Stimulated activated CD8-positive, alpha-beta memory T cell treated with anti-CD3 and anti-CD28 coated beads, Interleukin-2, amount 100 ng/mL, for 48 hours (primary cell): ENCODE results near the gene CRB2.
"Not testable (repeated sequence)": the region's sequence is repeated elsewhere in the genome, so short reads cannot be mapped to it uniquely, and the experiment has no call there.

Experiments
- DNase-seq, 2 donors: peaks; one replicate each; pipeline ENCODE4 v3.0.0-alpha.2; 2020; ENCODE audit warnings: low read depth in 2 of 2

Gene CRB2

GRCh38 chr9:123380852-123381705 lies 25.1 kb downstream of the CRB2 start:
- no peak for DNase-seq

DNA sequence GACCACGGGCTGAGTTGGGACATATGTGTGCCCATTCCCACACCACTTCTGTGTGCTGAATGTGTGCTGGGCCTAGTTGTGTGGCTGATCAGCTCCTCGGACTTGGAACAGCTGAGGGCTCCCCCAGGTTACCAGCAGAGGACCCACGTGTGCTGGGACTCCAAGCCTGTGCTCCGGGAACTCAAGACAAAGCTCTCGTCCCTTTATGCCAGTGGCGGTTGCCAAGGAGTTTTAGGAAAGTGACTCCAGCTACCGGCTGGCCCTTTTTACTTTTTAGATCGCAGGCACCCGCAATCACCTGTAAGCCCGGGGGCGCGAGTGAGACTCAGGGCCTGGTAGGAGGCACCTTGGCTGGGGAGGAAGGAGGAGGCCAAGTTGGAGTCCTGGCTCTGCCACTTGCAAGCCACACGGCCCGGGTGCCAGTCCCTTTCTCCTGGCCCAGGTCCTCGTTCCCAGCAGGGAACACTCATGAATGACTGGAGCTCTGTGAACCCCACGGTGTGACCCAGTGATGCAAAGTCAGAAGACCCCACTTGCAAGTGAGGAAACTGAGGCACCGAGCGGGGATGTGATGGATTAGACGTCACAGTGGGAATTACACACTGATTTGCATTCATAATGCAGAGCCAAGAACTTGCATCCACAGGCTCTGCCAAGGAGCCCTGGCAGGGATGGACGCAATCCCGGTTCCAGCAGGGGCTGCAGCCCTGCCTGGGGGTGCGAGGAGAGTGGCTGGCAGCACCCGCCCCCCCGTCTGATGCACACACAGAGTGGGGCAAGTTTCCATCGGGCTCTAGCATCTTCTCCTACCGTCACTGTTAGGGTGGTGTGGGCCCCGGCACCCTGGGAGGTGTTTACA lies 26.9 kb downstream of the CRB2 start:
- DNase-seq = no peak

DNA sequence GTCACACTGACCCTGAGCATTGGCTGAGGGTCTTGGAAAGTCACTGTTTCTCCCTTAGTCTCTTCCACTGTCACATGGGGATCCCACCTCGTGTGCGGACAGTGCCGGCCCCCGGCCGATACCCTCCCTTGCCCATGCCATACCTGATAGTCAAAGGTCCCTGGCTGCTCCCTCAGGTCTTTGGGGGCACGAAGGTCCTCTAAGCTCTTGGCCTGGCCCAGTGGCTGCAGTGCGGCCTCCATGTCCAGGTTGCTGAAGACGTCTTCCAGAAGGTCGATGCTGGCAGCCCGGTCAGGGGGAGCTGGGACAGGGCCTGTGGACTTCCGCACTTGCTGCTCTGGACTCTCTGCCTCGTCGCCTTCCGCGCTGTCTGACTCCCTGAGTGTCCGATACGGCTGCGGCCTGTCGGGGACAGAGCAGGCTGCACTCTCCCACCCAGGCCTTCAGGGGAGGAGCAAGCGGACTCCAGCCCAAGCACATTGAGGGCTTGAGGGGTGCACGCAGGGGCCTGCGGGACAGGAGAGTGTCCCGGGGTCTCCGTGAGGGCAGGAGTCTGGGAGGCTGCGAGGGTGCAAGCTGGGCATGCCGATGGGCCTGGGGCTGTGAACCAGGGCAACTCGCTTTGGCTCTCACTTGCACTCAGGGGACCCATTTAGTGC lies 27.6 kb downstream of the CRB2 start:
- DNase-seq = no peak

- DNase-seq = no peak
Observed at GRCh38 chr9:123387686-123388085, 31.7 kb downstream of the CRB2 start.

DNA sequence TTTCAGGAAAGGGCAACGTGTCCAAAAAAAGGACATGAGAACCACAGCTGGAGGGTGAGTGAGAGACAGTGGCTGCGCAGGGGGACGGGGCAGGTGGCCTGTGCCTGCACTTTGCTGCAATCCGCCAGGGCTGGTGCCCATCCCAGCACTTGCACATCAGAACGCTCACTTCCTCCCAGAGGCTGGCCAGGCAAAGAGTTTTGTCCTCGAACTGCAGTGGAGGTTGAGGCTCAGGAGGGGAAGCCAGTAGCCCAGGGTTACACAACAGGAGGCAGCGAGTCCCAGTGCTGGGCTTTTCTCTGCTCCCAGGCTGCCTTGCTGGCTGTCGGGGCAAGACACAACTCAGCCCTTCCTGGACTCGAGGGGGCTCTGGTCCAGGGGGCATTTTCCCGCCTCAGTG lies 33.1 kb downstream of the CRB2 start:
- no peak for DNase-seq

GRCh38 chr9:123389698-123390097 lies 33.7 kb downstream of the CRB2 start:
- DNase-seq = no peak

DNA sequence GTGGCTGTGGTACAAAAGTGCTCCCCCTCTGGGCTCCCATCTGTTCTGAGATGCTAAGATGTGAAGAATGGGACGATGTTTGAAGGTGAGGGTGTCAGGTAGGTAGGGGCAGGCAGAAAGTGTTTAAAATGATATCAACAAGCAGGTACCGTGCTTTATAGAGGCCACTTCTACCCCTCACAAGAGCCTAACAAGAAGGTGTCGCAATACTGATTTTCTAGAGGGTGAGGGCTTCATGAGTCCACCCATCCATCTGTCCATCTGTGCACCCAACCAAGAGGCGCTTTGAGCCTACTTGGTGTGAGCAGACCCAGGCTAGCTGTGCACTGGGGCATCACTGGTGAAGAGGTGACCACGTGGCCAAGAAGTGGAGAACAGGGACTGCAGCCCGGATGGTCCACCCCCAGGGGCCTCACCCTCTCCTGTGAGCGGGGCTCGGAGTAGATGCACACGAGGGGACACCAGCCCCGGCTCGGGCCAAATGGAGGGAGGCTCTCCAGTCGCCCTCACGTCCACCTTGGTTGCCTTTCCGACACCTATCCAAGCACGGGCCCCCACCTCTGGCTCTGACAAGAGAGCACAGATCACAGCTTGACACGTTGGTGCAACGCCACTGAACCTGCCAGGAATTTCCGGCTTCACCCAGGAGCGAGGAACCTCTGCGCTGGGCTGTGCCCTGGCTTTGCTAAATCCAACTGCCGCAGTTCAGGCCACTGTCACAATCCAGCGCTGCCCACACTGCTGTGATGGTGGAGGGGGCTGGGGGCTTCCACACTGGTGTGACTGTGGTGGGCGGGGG lies 34.5 kb downstream of the CRB2 start:
- DNase-seq = no peak

DNA sequence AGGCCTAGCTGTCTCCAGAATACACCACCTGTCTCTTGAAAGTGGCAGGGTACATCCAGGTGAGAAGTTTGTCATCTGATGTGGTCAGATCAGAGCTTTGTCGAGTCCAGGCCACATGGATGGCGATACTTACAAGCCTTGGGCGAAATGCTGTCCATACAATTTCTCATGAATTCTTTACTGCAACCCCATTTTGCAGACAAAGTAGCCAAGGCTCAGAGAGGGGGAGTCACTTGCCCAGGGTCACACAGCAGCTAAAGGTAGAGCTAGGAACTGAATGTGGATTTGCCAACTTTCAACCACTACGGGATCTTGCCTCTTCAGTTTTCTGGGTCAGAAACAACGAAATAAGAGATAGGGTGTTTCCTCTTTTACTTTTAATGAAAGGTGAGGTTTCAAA lies 35.2 kb downstream of the CRB2 start:
- DNase-seq = no peak

DNA sequence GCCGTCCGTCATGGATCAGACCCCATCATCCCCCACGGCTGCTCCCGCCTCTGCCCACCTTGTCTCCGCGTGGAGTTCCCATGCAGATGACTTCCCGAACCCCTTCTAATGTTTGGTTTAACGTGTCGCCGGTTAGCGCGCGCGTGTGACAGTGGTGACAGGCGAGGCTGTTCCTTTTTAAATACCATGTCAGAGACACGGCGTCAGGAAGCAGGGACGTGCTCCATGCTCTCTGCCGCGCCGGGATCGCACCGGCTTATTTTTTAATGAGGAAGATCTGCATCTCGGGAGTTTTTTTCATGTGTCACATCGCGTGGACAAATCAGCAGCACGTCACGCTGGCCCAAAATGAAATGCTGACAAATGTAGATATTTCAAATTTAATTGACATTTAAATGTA lies 35.9 kb downstream of the CRB2 start:
- no peak for DNase-seq

DNA sequence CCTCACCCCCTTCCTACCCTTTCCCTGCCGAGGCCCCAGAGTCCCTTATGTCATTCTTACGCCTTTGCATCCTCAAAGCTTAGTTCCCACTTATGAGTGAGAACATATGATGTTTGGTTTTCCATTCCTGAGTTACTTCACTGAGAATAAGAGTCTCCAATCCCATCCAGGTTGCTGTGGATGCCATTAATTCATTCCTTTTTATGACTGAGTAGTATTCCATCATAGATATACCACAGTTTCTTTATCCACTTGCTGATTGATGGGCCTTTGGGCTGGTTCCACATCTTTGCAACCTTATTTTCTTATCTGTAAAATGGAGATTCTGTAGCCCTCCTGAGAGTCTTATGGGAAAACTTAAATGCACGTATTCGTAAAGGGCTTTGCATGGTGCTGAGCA lies 36.8 kb downstream of the CRB2 start:
- no peak for DNase-seq

- DNase-seq = no peak
Observed at GRCh38 chr9:123394291-123395235, 38.6 kb downstream of the CRB2 start.

- no peak for DNase-seq
Observed at GRCh38 chr9:123395276-123395688, 39.3 kb downstream of the CRB2 start.

- no peak for DNase-seq
Observed at GRCh38 chr9:123395689-123396511, 39.9 kb downstream of the CRB2 start.

- DNase-seq = no peak
Observed at GRCh38 chr9:123397975-123398374, 42.0 kb downstream of the CRB2 start.

DNA sequence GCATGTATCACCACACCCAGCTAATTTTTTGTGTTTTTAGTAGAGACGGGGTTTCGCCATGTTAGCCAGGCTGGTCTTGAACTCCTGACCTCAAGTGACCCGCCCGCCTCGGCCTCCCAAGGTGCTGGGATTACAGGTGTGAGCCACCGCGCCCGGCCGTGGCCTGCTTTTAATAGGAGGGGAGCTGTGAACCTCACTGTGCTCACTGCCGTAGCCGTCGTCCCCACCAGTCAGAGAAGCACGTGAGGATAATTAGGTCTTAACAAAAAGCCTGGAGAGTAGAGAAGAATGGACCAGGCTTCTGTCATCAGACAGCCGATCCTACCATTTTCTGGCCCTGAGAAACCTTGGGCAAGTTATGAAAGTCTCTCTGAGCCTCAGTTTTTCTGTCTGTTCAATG lies 42.9 kb downstream of the CRB2 start:
- DNase-seq = not testable (repeated sequence)

DNA sequence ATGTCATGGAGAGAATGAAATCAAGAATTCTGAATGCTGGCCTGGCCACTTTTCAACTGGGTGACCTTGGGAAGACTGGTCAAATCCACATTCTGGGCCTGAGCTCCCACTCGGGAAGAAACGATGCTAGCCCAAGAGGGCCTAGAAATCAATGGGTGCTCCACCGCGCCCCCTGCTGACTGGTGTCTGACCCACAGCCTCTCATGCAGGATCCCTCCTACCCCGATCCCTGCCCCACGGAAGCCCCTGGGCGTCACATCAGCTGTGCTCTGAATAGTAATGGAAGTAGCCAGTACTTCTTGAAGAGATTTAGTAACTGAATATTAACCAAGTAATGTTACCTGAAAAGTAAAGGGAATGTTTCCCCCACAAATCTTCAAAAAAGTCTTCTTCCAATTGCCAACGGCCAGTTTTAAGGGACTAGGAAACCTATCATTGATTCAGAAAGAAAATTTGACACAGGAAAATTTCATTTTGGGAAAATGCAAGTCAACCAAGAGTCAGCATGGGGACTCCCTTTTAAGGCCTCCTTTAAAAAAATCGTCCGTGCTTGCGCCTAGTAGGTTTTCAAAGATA lies 43.9 kb downstream of the CRB2 start:
- peak; percentile 18 to 20 for DNase-seq

- DNase-seq = no peak
Observed at GRCh38 chr9:123400926-123401503, 45.0 kb downstream of the CRB2 start.

DNA sequence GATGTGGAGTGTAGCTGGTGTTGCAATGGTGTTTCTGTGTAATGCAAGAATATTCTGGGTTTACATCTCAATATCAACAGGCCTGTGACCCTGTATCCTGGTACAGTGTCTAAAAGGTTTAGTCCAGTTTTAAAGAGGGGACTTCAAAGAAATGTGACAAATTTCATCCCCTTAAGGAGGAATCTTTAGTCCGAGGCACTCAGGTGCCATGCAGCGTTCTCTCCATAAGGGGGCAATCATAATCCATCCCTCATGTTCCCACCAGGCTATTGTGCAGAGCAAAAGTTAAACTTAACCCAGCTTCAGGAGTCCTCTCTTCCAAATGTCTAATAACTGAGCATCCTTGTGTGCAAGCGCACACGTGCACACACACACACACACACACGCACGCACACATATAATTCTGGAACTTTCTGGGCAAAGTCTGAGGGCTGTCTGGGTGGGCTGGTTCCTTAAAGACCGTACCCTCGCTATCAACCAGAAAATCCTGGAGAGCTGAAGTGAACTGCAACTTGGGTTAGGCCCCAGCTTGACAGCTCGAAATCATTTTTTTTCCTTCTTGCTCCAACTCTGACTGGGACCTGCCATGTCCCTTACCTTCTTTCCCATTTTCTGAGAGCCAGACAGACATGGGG lies 46.0 kb downstream of the CRB2 start:
- DNase-seq = no peak
